Neural cell (in vitro differentiated cells): ENCODE data around the gene RBM17.

Experiments used
- EZH2 ChIP-seq: fragments of 200-600, 300-800 bp; shearing (Covaris generic), sonication (generic); IDR thresholded peaks from 2 replicates; pipeline ENCODE4 v1.6.1; 2014; ENCODE audit warnings: antibody characterized with exemption, low read length, borderline replicate concordance, mild to moderate bottlenecking; ENCODE audit not compliant: insufficient read depth, poor library complexity, severe bottlenecking
- POLR2AphosphoS5 ChIP-seq: IDR thresholded peaks from 2 replicates; pipeline ENCODE4 v1.6.1; 2012
- RAD21 ChIP-seq: fragments of 450-650 bp; conservative IDR thresholded peaks from 2 replicates; pipeline ENCODE4 v1.6.1; 2014; ENCODE audit warnings: antibody characterized with exemption, mild to moderate bottlenecking, moderate library complexity
- SMC3 ChIP-seq: fragments of 450-650 bp; conservative IDR thresholded peaks from 2 replicates; pipeline ENCODE4 v1.6.1; 2014; ENCODE audit warnings: antibody characterized with exemption, mild to moderate bottlenecking, moderate library complexity; ENCODE audit not compliant: poor library complexity
- TAF1 ChIP-seq: IDR thresholded peaks from 2 replicates; pipeline ENCODE4 v1.6.1; 2012; ENCODE audit warnings: low read depth
- TF ChIP-seq, protein P1 (sequence below): fragments of 450-650 bp; IDR thresholded peaks from 2 replicates; pipeline ENCODE4 v1.5.1; 2014; ENCODE audit warnings: antibody characterized with exemption, mild to moderate bottlenecking, moderate library complexity; ENCODE audit not compliant: poor library complexity, severe bottlenecking

DNA sequence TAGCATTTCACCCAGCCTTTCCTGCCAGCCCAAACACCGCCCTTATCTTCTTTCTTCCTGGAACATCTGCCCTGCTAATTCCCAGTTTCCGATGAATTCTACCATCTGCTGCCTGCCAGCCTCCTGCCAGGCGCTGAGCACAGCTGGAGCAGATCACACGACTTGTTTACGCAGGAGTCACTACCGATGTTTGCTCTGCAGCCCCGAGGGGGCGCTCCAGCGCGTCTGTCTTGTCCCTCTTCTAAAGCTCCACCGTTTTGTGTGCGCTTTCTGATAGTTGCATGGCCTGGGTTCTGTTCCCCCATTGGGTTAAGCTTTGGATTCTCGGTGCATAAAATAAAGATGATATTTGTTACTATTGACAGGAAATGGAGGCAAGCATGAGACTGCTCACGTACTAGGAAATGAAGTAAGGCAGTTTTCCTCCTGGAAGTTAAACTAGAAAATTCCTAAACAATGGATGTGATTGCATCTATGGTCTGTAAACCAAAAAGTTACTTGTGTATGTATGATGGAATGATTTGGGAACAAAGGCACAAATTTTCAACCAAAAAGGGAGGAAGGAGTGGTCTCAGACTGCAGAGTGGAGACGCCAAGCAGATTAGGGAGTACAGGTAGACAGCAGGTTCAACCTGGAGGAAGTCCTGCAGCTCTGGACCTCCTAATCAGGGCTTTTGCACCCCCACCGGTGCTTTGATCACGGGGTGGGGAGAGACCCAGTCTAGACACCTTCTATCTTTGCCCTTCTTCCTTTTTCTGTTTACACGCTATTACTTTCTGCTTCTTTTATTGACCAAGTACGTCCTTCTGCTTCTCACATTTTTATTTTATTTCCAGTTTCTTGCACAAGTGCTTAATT, 2.2 kb upstream of the RBM17 start:
- no peak for TF ChIP-seq POLR2AphosphoS5
- TF ChIP-seq, protein P1, sequence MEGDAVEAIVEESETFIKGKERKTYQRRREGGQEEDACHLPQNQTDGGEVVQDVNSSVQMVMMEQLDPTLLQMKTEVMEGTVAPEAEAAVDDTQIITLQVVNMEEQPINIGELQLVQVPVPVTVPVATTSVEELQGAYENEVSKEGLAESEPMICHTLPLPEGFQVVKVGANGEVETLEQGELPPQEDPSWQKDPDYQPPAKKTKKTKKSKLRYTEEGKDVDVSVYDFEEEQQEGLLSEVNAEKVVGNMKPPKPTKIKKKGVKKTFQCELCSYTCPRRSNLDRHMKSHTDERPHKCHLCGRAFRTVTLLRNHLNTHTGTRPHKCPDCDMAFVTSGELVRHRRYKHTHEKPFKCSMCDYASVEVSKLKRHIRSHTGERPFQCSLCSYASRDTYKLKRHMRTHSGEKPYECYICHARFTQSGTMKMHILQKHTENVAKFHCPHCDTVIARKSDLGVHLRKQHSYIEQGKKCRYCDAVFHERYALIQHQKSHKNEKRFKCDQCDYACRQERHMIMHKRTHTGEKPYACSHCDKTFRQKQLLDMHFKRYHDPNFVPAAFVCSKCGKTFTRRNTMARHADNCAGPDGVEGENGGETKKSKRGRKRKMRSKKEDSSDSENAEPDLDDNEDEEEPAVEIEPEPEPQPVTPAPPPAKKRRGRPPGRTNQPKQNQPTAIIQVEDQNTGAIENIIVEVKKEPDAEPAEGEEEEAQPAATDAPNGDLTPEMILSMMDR = peak; percentile 73
- TF ChIP-seq RAD21 = no peak
- TF ChIP-seq EZH2 = no peak
- TF ChIP-seq SMC3 = no peak
- TF ChIP-seq TAF1 = no peak
